ENCODE data around the gene CNGA4.

DNA sequence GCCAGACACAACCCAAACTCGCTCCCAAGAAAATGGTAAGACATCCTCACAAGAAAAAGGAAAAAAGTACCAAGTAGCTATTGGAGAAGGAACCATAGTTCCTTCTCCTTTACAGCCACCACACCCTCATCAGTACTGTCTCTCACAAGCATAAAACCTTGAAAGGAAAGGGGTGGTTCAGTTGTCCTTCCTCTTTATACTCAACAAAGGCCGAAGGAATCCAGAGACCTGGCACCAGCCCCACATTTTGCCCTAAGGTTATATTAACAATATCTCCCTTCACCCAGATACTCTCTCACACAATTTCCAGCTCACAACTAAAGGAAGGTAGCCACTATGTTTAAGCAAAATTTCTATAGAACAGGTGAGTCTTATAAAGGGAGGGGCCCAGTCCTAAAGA, 13.0 kb upstream of the CNGA4 start:
- no peak for TF ChIP-seq EZH2 (IDR thresholded peaks at IDR 0.05; ENCODE audit: low read length, unreplicated experiment)
- TF ChIP-seq, protein P1, sequence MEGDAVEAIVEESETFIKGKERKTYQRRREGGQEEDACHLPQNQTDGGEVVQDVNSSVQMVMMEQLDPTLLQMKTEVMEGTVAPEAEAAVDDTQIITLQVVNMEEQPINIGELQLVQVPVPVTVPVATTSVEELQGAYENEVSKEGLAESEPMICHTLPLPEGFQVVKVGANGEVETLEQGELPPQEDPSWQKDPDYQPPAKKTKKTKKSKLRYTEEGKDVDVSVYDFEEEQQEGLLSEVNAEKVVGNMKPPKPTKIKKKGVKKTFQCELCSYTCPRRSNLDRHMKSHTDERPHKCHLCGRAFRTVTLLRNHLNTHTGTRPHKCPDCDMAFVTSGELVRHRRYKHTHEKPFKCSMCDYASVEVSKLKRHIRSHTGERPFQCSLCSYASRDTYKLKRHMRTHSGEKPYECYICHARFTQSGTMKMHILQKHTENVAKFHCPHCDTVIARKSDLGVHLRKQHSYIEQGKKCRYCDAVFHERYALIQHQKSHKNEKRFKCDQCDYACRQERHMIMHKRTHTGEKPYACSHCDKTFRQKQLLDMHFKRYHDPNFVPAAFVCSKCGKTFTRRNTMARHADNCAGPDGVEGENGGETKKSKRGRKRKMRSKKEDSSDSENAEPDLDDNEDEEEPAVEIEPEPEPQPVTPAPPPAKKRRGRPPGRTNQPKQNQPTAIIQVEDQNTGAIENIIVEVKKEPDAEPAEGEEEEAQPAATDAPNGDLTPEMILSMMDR (conservative IDR thresholded peaks at IDR 0.05; ENCODE audit: low read depth, low read length) = no peak

Data from PC-3 (cell line).